Gastrocnemius medialis (tissue), 4 donors: ENCODE results near the gene HINFP.

Experiments used
- POLR2A ChIP-seq, 2 donors: fragments of 450-650 bp; IDR thresholded peaks; one replicate each; pipeline ENCODE4 v1.6.1; 2017; ENCODE audit warnings: antibody characterized with exemption in 2 of 2, mild to moderate bottlenecking in 2 of 2, moderate library complexity in 2 of 2
- TF ChIP-seq, protein P1 (sequence below), 5 experiments: fragments of 450-650 bp in 3 of 5; fragments of 200-600 bp in 2 of 5; sonication (generic) in 2 of 5; IDR thresholded peaks in 4 of 5; conservative IDR thresholded peaks in 1 of 5; 1 replicate in 4 of 5; 2 replicates in 1 of 5; pipeline ENCODE4 v1.5.1; 2016 to 2019; ENCODE audit warnings: antibody characterized with exemption in 5 of 5, mild to moderate bottlenecking in 3 of 5, moderate library complexity in 3 of 5

DNA sequence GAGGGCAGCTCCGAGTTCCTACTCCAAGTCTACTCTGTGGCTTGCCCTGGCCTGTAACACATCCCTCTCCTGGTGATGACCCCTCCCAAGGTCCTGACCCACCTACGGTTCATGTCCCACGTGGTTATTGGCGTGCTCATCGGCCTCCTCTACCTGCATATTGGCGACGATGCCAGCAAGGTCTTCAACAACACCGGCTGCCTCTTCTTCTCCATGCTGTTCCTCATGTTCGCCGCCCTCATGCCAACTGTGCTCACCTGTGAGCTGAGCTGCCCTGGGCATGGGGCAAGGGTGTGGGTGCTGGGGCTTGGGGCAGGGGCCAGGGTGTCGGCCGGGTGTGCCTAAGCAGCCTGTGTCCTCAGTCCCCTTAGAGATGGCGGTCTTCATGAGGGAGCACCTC lies 37.1 kb downstream of the HINFP start:
- TF ChIP-seq, protein P1, sequence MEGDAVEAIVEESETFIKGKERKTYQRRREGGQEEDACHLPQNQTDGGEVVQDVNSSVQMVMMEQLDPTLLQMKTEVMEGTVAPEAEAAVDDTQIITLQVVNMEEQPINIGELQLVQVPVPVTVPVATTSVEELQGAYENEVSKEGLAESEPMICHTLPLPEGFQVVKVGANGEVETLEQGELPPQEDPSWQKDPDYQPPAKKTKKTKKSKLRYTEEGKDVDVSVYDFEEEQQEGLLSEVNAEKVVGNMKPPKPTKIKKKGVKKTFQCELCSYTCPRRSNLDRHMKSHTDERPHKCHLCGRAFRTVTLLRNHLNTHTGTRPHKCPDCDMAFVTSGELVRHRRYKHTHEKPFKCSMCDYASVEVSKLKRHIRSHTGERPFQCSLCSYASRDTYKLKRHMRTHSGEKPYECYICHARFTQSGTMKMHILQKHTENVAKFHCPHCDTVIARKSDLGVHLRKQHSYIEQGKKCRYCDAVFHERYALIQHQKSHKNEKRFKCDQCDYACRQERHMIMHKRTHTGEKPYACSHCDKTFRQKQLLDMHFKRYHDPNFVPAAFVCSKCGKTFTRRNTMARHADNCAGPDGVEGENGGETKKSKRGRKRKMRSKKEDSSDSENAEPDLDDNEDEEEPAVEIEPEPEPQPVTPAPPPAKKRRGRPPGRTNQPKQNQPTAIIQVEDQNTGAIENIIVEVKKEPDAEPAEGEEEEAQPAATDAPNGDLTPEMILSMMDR (IDR thresholded peaks at IDR 0.05 in 4 of 5, conservative IDR thresholded peaks at IDR 0.05 in 1 of 5), result no peak
- TF ChIP-seq POLR2A (IDR thresholded peaks at IDR 0.05), result no peak
